CD4-positive, alpha-beta T cell (primary cell): ENCODE results near the gene COPS8. TPM values are rescaled to one million over a fixed set of nuclear protein-coding genes. Genes with fewer than 3 reads are reported as not detected.
A peak's percentile ranks its signal among the peaks of the same experiment; 100 is the strongest.

Experiments
- ATAC-seq: fragments of 200-7000 bp; cut with Tn5 transposase; one replicate; pipeline ENCODE4 v1.10.0; 2022; ENCODE audit warnings: mild to moderate bottlenecking; ENCODE audit not compliant: poor library complexity
- CTCF ChIA-PET: fragments of 350-600 bp; sonication (Branson Sonifier 250); formaldehyde crosslinking; loops from one replicate; lab custom pipeline; 2021; ENCODE audit warnings: antibody characterized with exemption, inconsistent platforms; lab: Charles Lee
- POLR2A ChIA-PET: fragments of 350-600 bp; sonication (Branson Sonifier 250); formaldehyde crosslinking; loops from one replicate; lab custom pipeline; 2021; ENCODE audit warnings: antibody characterized with exemption, inconsistent platforms; lab: Charles Lee
- DNase-seq, 14 experiments: peaks; one replicate each; pipeline ENCODE4 v3.0.0-alpha.2; 2013 to 2020; ENCODE audit warnings: mixed read lengths in 2 of 14
- H3K27ac ChIP-seq, 2 donors: one replicate each; pipeline versions ENCODE4 v1.5.1 to v1.7.0; 2013; ENCODE audit warnings: low read length in 2 of 2, low read depth in 1 of 2, mild to moderate bottlenecking in 1 of 2
- H3K27me3 ChIP-seq, 2 experiments: 1 replicate in 1 of 2; 2 replicates in 1 of 2; pipeline versions ENCODE4 v1.6.1 to v1.7.0; 2013; ENCODE audit warnings: low read length in 2 of 2, control low read depth in 1 of 2, mild to moderate bottlenecking in 1 of 2, moderate library complexity in 1 of 2; ENCODE audit not compliant: insufficient read depth in 2 of 2, control insufficient read depth in 1 of 2
- H3K36me3 ChIP-seq: one replicate; pipeline ENCODE4 v1.6.1; 2013; ENCODE audit warnings: low read length, control low read depth; ENCODE audit not compliant: insufficient read depth
- H3K4me1 ChIP-seq: one replicate; pipeline ENCODE4 v1.6.1; 2013; ENCODE audit warnings: low read length, control low read depth; ENCODE audit not compliant: insufficient read depth
- H3K4me3 ChIP-seq: one replicate; pipeline ENCODE4 v1.5.1; 2013; ENCODE audit warnings: mild to moderate bottlenecking, low read length, moderate library complexity
- H3K9me3 ChIP-seq, 2 experiments: 1 replicate in 1 of 2; 2 replicates in 1 of 2; pipeline versions ENCODE4 v1.6.1 to v1.7.0; 2013; ENCODE audit warnings: low read length in 2 of 2, mild to moderate bottlenecking in 2 of 2, control low read depth in 1 of 2, moderate library complexity in 1 of 2; ENCODE audit not compliant: control insufficient read depth in 1 of 2, insufficient read depth in 1 of 2
- H3K27ac Mint-ChIP-seq: one replicate; pipeline ENCODE4 v1.8.0; 2020; ENCODE audit warnings: mixed read lengths
- H3K27me3 Mint-ChIP-seq: one replicate; pipeline ENCODE4 v1.8.0; 2021; ENCODE audit warnings: mixed read lengths
- H3K36me3 Mint-ChIP-seq: one replicate; pipeline ENCODE4 v1.8.0; 2021; ENCODE audit warnings: low read depth, mixed read lengths
- H3K4me1 Mint-ChIP-seq: one replicate; pipeline ENCODE4 v1.8.0; 2021; ENCODE audit warnings: low read depth, mixed read lengths
- H3K4me3 Mint-ChIP-seq: one replicate; pipeline ENCODE4 v1.8.0; 2020; ENCODE audit warnings: mild to moderate bottlenecking, mixed read lengths
- H3K9me3 Mint-ChIP-seq: one replicate; pipeline ENCODE4 v1.8.0; 2020; ENCODE audit warnings: mixed read lengths
- intact Hi-C, 2 experiments: fragments of 100-400 bp; cut with DNase I in 1 of 2; cut with micrococcal nuclease in 1 of 2; formaldehyde crosslinking; loops; one replicate each; pipeline versions ENCODE4 v1.15.1 to v1.9.0; 2023 to 2025; cut with DNase I, micrococcal nuclease
- polyA plus RNA-seq, 2 donors: library from polyadenylated mRNA; unstranded; fragments of 120-200 nt; gene quantifications; one replicate each; pipeline ENCODE4 v1.2.1, GENCODE V29; 2013
- total RNA-seq, 174 experiments: library from RNA in 2 of 174; stranded (reverse) in 2 of 174; gene quantifications; one replicate each; pipeline ENCODE4 v1.2.3 and lab custom pipeline; 2021 to 2026
- TF ChIP-seq, protein P1 (sequence below): fragments of 200-600 bp; IDR thresholded peaks from one replicate; pipeline ENCODE4 v1.8.0; 2022; ENCODE audit warnings: antibody characterized with exemption, mild to moderate bottlenecking

Gene COPS8
- 10 to 100 TPM; 47.9 to 51.7 TPM for total RNA-seq
- polyA plus RNA-seq (2013, experiment 1 of 2), result 39.7 TPM
- polyA plus RNA-seq (2013, experiment 2 of 2), result 35.7 TPM
- total RNA-seq (lab: John Stamatoyannopoulos, UW), result 28.9 to 93.6 (median 55.2) reads per million in 172 experiments

DNA sequence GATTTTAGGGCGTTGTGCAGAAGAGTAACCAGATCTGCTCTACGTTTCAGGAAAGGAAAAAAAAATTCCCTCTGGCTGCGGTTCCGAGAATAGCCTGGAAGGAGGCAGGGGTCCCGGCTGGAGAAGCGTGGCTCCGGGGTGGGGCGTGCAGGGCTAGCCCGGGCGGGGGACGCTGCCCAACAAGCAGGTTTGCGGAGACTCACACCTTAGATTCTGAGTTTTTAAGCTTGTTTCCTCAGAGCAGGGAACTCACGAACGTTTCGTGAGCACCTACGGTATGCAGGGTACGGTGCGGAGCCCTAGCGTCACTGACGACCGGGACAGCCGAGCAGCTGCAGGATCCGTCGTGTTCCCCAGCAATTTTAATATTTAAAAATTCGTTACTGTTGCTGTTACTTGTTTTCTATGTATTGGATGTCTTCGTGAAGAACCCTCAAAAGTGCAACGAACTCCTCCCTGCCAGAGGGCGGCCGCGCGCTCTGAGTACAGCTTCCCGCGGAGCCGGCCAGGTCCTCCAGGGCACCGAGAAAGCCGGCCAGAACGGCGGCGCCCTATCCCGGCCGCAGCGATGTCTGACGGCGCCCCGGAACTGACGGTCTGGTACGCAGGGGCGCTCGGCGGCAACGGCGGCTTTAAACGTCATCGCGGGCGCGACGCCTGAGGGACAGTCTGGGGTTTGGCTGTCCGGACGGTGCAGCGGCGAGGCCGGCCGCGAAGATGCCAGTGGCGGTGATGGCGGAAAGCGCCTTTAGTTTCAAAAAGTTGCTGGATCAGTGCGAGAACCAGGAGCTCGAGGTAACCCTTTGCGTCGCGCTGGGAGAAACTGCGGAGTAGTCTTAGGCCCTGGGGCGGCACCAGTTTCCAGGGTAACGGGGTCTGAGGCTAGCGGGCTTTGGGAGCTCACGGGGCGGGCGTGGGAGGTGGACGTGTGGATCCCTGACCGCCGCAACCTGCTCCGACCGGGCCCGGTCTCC is at the start of gene COPS8:
TSS of gene COPS8 (plus strand) at position 642 of the 974 bp plus-strand sequence. CDS start at position 718, 76 bp downstream.
- intact Hi-C loops, result loop anchor here in 1 of 2 experiments (5.0 to 10.0 kb wide), 2 partner anchors 389 to 972 kb away; no protein-coding TSS in a partner anchor
- Histone ChIP-seq H3K36me3 (peaks cover 16% of the 10 kb centered on the region), H3K27ac (peak within 1 kb of the TSS; percentile 76 to 85), H3K27me3 (no peaks in the 10 kb centered on the region), H3K4me1 (peaks cover 9% of the 10 kb centered on the region), H3K9me3 (no peaks in the 10 kb centered on the region), H3K4me3 (peak within 1 kb of the TSS; percentile 95)
- Mint-ChIP-seq H3K4me1 (peaks cover 35% of the 10 kb centered on the region), H3K4me3 (peak within 1 kb of the TSS; percentile 99), H3K9me3 (no peaks in the 10 kb centered on the region), H3K27ac (peak within 1 kb of the TSS; percentile 98), H3K27me3 (no peaks in the 10 kb centered on the region), H3K36me3 (peaks cover 43% of the 10 kb centered on the region)
- ATAC-seq, result peak; percentile 97
- ChIA-PET CTCF (interaction anchor here (1.0 to 1.7 kb wide), 4 partner anchors 10 to 516 kb away, joined by 3 to 4 read pairs (median 4); partner anchors contain the start of gene ACKR3), POLR2A (interaction anchor here (0.6 to 2.4 kb wide), 14 partner anchors 16 to 738 kb away, joined by 3 to 13 read pairs (median 3); no protein-coding TSS in a partner anchor)
- TF ChIP-seq, protein P1, sequence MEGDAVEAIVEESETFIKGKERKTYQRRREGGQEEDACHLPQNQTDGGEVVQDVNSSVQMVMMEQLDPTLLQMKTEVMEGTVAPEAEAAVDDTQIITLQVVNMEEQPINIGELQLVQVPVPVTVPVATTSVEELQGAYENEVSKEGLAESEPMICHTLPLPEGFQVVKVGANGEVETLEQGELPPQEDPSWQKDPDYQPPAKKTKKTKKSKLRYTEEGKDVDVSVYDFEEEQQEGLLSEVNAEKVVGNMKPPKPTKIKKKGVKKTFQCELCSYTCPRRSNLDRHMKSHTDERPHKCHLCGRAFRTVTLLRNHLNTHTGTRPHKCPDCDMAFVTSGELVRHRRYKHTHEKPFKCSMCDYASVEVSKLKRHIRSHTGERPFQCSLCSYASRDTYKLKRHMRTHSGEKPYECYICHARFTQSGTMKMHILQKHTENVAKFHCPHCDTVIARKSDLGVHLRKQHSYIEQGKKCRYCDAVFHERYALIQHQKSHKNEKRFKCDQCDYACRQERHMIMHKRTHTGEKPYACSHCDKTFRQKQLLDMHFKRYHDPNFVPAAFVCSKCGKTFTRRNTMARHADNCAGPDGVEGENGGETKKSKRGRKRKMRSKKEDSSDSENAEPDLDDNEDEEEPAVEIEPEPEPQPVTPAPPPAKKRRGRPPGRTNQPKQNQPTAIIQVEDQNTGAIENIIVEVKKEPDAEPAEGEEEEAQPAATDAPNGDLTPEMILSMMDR, result peak; percentile 47
- DNase-seq, result peak; percentile 79 to 95 (median 88)

DNA sequence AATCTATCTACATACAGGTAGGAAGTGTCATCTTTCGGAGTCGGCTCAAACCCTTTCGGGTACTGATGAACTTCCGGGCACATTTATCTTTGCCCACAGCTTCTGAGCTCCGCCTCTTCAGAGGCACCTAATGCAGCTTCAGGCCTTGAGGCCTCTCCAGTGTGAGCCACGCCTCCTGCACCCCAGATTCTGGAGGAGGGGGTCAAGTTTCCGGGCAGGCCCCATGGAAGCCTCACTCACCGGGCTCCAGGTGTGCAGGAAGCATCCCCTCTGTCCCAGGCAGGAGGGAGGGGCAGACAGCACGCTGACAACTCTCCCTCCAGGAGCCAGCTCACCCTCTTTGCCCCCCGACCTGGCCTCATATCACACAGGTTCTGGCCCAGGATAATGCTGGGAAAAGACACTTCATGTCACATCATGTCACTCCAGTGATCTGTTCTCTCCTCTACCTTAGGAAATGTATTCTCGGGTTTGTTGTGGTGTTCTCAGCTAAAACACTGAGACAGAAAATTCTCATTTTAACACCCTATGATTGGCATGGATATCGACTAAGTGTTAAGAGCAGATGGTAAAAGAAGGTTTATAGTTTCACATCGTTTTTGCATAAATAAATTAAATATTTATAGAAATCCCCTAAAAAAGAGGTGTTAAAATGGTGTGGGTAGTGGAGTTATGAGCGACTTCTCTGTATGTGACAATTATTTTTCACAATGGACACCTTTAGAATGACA is 46.2 kb upstream of the COPS8 start:
- Histone ChIP-seq H3K36me3 (no peaks in the 10 kb centered on the region), H3K27ac (no peak overlapping the region), H3K4me1 (no peaks in the 10 kb centered on the region), H3K27me3 (no peaks in the 10 kb centered on the region), H3K4me3 (no peak overlapping the region), H3K9me3 (no peaks in the 10 kb centered on the region)
- no peaks in the 10 kb centered on the region for H3K9me3 Mint-ChIP-seq
- H3K4me3 Mint-ChIP-seq, result no peak overlapping the region
- CTCF ChIA-PET, result no interaction called here
- H3K27me3 Mint-ChIP-seq, result peaks cover 5% of the 10 kb centered on the region
- TF ChIP-seq, protein P1, result no peak
- no peaks in the 10 kb centered on the region for H3K36me3 Mint-ChIP-seq
- no peak for DNase-seq
- H3K27ac Mint-ChIP-seq, result no peak overlapping the region
- POLR2A ChIA-PET, result no interaction called here
- intact Hi-C loops, result loop anchor here in 1 of 2 experiments (10.0 kb wide), 1 partner anchor 445 kb away; no protein-coding TSS in a partner anchor
- no peaks in the 10 kb centered on the region for H3K4me1 Mint-ChIP-seq
- no peak for ATAC-seq

DNA sequence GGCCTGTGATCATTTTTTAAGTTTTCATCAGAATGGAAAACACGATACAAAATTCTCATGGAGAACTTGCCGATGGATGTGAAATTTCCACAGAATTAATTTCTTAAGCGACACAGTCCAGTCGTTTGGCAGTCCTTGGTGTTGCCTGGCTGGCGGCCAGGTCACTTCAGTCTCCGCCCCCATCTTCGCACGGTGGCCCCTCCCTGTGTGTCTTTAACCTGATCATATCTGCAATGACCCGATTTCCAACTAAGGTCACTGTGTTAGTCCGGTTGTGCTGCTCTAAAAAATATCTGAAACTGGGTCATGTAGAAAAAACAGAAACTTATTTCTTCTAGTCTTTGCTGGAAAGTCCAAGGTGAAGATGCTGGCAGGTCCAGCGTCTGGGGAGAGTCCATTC is 44.5 kb upstream of the COPS8 start:
- TF ChIP-seq, protein P1, result no peak
- no peaks in the 10 kb centered on the region for H3K9me3 Mint-ChIP-seq
- H3K4me1 Mint-ChIP-seq, result no peaks in the 10 kb centered on the region
- intact Hi-C loops, result no loop called here
- Histone ChIP-seq H3K27me3 (no peaks in the 10 kb centered on the region), H3K27ac (no peak overlapping the region), H3K9me3 (no peaks in the 10 kb centered on the region), H3K36me3 (no peaks in the 10 kb centered on the region), H3K4me1 (no peaks in the 10 kb centered on the region), H3K4me3 (no peak overlapping the region)
- no peak for ATAC-seq
- ChIA-PET POLR2A (no interaction called here), CTCF (no interaction called here)
- DNase-seq, result no peak
- H3K4me3 Mint-ChIP-seq, result no peak overlapping the region
- no peak overlapping the region for H3K27ac Mint-ChIP-seq
- peaks cover 12% of the 10 kb centered on the region for H3K27me3 Mint-ChIP-seq
- H3K36me3 Mint-ChIP-seq, result no peaks in the 10 kb centered on the region
